Bronchial epithelial cell (primary cell): ENCODE data around the gene JAML. TPM values are rescaled to one million over a fixed set of nuclear protein-coding genes. Genes with fewer than 3 reads are reported as not detected.

Source experiments
- DNase-seq: peaks from one replicate; pipeline ENCODE4 v3.0.0-alpha.2; 2010; ENCODE audit warnings: low read depth
- FAIRE-seq: peaks from 2 replicates; lab custom pipeline; 2011; peaks lifted over from hg19 to GRCh38; lab: Jason Lieb, UNC
- H3K27me3 ChIP-seq: 2 replicates; pipeline ENCODE4 v1.5.1; 2011; ENCODE audit warnings: low read length; ENCODE audit not compliant: control insufficient read depth, insufficient read depth
- H3K36me3 ChIP-seq: 2 replicates; pipeline ENCODE4 v1.5.1; 2011; ENCODE audit warnings: low read length; ENCODE audit not compliant: control insufficient read depth, insufficient read depth
- H3K4me3 ChIP-seq: 2 replicates; pipeline ENCODE4 v1.5.1; 2011; ENCODE audit warnings: mild to moderate bottlenecking, low read depth, low read length, control low read depth
- total RNA-seq: library from RNA; depleted of rRNA; stranded (reverse); fragments of >200 nt; gene quantifications from 2 replicates; pipeline ENCODE4 v1.2.1, GENCODE V29; 2014
- TF ChIP-seq, protein P1 (sequence below): IDR thresholded peaks from 2 replicates; pipeline ENCODE4 v1.5.1; 2011; ENCODE audit warnings: mild to moderate bottlenecking, moderate library complexity, low read length, control low read depth, inconsistent platforms; ENCODE audit not compliant: insufficient read depth, severe bottlenecking

Gene JAML
- total RNA-seq, 1 donor from 2014 or later: not detected

DNA sequence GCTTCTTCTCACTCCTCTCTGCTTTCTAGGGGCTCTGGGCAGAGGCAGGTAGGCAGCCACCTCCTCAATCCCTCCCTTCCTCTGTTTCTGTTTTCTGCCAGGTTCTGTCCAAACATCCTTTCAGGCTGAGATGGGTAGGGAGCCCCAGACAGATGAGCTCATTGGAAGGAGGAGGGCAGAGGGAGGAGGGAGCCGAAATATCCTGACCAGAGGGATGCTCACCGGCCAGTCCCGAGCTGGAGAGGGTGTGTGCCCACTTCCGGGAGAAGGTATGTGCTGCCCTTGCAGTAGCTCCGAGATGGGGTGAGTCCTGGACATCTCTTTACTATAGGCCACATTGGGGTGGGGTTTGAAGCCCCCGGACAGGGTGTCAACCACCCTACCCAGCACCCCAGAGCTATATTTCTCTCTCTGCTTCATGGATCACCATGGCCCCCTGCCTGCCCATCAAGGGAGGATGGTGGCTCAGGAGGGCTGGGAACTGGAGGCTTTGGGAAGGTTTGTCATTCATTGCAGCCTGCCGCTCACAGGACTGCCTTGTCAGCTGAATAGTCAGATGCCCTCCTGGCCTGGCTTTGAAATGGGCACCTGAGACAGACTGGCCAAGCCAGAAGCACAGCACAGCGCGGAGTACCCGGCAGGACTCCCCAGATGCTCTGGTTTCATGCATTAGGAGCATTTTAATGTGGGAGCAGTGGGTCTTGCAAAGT lies 67.5 kb downstream of the JAML start:
- TF ChIP-seq, protein P1, sequence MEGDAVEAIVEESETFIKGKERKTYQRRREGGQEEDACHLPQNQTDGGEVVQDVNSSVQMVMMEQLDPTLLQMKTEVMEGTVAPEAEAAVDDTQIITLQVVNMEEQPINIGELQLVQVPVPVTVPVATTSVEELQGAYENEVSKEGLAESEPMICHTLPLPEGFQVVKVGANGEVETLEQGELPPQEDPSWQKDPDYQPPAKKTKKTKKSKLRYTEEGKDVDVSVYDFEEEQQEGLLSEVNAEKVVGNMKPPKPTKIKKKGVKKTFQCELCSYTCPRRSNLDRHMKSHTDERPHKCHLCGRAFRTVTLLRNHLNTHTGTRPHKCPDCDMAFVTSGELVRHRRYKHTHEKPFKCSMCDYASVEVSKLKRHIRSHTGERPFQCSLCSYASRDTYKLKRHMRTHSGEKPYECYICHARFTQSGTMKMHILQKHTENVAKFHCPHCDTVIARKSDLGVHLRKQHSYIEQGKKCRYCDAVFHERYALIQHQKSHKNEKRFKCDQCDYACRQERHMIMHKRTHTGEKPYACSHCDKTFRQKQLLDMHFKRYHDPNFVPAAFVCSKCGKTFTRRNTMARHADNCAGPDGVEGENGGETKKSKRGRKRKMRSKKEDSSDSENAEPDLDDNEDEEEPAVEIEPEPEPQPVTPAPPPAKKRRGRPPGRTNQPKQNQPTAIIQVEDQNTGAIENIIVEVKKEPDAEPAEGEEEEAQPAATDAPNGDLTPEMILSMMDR: no peak
- Histone ChIP-seq H3K36me3 (no peaks in the 10 kb centered on the region), H3K27me3 (peaks cover 4% of the 10 kb centered on the region), H3K4me3 (no peak overlapping the region)
- no peak for FAIRE-seq
- no peak for DNase-seq

DNA sequence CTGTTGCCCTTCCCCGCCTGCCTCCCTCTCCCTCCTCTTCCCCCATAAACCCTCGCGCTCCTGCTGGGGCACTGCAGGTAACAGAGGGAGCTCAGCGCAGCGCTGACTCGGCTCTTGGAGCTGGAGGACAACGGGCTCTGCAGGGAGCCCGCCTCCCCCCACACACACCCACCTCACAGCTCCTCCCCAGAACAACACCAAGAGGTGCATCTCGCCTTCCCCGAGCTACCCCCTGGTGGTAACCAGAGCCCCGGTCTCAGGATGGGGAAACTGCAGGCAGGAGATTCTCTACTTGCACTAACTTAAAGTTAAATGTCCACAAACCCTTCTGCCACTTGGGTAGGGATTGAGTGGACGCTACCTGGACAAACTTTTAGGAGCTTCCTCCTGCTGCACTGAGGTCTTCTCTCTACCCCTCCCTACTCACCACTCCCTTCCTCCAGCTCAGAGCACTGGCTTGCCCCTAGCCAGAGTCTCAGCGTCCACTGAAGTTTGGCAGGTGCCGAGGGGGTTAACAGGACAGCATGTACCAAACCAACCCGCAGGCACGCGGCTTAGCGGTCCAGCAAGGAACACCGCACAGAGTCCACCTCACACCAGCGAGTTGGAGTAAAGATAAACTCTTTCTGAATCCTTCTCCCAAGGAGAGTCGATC lies 68.2 kb downstream of the JAML start:
- TF ChIP-seq, protein P1: peak; percentile 14
- FAIRE-seq (no peak), DNase-seq (no peak)
- H3K4me3 ChIP-seq: no peak overlapping the region
- H3K27me3 ChIP-seq: peaks cover 4% of the 10 kb centered on the region
- no peaks in the 10 kb centered on the region for H3K36me3 ChIP-seq

DNA sequence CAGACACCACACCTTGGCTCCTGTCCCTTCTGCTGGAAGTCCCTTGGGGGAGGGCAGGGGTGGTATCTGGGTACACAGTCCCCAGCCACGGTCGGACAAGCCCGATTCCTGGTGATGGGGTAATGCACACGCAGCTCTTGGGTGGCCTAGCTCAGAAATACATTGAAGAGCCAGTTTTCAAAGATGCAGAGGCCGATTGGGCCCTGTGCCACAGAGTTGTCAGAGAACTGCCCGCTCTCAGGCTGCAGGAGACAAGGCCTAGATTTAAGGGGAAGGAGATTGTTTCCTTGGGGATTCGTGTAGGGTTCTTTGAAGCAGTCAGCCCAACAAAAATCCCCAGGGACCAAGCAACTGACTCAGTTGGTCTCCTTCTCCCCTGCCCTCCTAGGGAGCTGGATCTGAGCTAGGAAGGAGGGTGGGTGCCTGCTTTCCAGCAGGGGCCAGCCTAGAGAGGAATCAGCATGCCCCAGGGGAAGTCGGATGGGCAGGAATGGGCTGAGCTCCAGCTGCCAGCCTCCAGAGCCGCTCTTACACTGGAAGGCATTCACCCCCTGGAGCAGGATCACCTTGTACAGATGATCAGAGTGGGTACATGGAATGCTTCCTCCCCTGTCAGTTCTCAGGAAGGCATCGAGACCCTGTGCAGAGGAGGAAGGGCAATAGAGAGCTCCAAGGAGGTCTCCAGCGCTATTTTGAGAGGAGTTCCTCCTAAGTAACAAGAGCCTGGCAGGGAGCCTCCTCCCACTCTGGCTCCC lies 68.9 kb downstream of the JAML start:
- Histone ChIP-seq H3K27me3 (peaks cover 4% of the 10 kb centered on the region), H3K36me3 (no peaks in the 10 kb centered on the region), H3K4me3 (no peak overlapping the region)
- DNase-seq: no peak
- TF ChIP-seq, protein P1: no peak
- no peak for FAIRE-seq

DNA sequence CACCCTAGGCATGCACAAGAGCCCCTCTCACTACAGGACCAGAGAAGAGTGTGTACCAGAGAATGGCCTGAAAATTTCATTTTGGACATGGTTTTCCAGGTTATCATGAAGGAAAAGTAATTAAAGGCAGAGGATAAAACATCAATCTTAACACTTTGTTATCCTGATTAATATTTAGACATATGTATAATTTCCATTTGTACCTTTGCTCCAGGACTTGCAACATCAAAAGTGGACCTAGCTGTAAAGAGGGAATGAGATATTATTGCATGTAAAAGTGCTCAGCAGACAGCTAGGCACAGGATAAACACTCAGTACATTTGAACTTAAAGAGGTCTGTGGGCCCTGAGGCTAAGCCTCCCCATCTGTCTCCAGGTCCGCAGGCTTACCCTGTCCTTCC lies 70.2 kb downstream of the JAML start:
- peaks cover 4% of the 10 kb centered on the region for H3K27me3 ChIP-seq
- TF ChIP-seq, protein P1: no peak
- no peak overlapping the region for H3K4me3 ChIP-seq
- H3K36me3 ChIP-seq: no peaks in the 10 kb centered on the region
- no peak for FAIRE-seq
- DNase-seq: no peak

DNA sequence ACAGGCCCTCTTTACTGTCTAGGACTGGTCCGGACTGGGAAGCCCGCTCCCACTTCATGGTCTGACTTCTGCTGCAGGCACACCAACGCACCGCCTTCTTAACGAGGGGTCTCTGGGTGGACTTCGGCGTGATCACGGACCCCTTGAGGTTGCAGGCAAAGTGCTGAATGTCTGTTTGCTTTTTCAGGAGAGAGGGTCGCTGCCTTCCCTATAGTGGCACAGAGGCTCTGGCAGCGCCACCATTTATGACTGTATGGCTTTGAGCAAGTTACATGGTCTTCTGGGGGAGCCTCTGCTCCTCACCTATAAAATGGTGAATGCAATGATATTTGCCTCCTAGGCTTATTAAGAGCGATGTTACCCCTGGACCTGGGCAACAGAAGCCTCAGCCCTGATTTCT lies 70.8 kb downstream of the JAML start:
- TF ChIP-seq, protein P1: no peak

More for the DNA sequence above, 70.8 kb downstream of the JAML start:
- no peak for DNase-seq
- Histone ChIP-seq H3K27me3 (peaks cover 4% of the 10 kb centered on the region), H3K4me3 (no peak overlapping the region), H3K36me3 (no peaks in the 10 kb centered on the region)
- FAIRE-seq: no peak
